ENCODE results near the gene MIPOL1. TPM values are rescaled to one million over a fixed set of nuclear protein-coding genes. Genes with fewer than 3 reads are reported as not detected.

Gene MIPOL1
- total RNA-seq, 1 experiment from 2014 or later: 15.4 TPM

- no peaks in the 10 kb centered on the region for H3K4me1 ChIP-seq (ENCODE audit: control insufficient read depth in 1 of 2, insufficient read depth in 2 of 2, low read length in 2 of 2)
- H3K9ac ChIP-seq (ENCODE audit: low read length): no peak overlapping the region
- ChIA-PET CTCF (no interaction called here), POLR2A (no interaction called here), RAD21 (ENCODE audit: low non-redundant PET in 1 of 2, low total read pairs in 2 of 2, uncharacterized antibody in 2 of 2, unreplicated experiment in 2 of 2) (no interaction called here)
- no peaks in the 10 kb centered on the region for H3K9me3 ChIP-seq (ENCODE audit: control insufficient read depth in 1 of 2, insufficient read depth in 1 of 2, low read depth in 1 of 2, low read length in 2 of 2)
- H3K27ac ChIP-seq (ENCODE audit: low read depth, low read length): no peak overlapping the region
- no peaks in the 10 kb centered on the region for H3K9me2 ChIP-seq (ENCODE audit: insufficient read depth)
- ATAC-seq (no peak), DNase-seq (ENCODE audit: low read depth, low spot score) (no peak)
- TF ChIP-seq ZFX (IDR thresholded peaks at IDR 0.05) (no peak), EGR1 (IDR thresholded peaks at IDR 0.05; ENCODE audit: low read depth) (no peak), YY1 (IDR thresholded peaks at IDR 0.05; ENCODE audit: extremely low read depth, insufficient replicate concordance, low read depth, low read length) (no peak), EZH2 (IDR thresholded peaks at IDR 0.05) (no peak), FOSL1 (IDR thresholded peaks at IDR 0.05; ENCODE audit: low read depth) (no peak), JUND (IDR thresholded peaks at IDR 0.05) (no peak), SP1 (IDR thresholded peaks at IDR 0.05; ENCODE audit: low read depth) (no peak), TCF7L2 (IDR thresholded peaks at IDR 0.05; ENCODE audit: borderline replicate concordance, extremely low read depth, insufficient read depth, insufficient read length) (no peak), CBX3 (IDR thresholded peaks at IDR 0.05; ENCODE audit: low read depth) (no peak), SIN3A (IDR thresholded peaks at IDR 0.05; ENCODE audit: low read depth) (no peak)
- TF ChIP-seq, protein P1, sequence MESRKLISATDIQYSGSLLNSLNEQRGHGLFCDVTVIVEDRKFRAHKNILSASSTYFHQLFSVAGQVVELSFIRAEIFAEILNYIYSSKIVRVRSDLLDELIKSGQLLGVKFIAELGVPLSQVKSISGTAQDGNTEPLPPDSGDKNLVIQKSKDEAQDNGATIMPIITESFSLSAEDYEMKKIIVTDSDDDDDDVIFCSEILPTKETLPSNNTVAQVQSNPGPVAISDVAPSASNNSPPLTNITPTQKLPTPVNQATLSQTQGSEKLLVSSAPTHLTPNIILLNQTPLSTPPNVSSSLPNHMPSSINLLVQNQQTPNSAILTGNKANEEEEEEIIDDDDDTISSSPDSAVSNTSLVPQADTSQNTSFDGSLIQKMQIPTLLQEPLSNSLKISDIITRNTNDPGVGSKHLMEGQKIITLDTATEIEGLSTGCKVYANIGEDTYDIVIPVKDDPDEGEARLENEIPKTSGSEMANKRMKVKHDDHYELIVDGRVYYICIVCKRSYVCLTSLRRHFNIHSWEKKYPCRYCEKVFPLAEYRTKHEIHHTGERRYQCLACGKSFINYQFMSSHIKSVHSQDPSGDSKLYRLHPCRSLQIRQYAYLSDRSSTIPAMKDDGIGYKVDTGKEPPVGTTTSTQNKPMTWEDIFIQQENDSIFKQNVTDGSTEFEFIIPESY (IDR thresholded peaks at IDR 0.05; ENCODE audit: extremely low read depth, insufficient replicate concordance, low read length): no peak
- TF ChIP-seq, protein P2, sequence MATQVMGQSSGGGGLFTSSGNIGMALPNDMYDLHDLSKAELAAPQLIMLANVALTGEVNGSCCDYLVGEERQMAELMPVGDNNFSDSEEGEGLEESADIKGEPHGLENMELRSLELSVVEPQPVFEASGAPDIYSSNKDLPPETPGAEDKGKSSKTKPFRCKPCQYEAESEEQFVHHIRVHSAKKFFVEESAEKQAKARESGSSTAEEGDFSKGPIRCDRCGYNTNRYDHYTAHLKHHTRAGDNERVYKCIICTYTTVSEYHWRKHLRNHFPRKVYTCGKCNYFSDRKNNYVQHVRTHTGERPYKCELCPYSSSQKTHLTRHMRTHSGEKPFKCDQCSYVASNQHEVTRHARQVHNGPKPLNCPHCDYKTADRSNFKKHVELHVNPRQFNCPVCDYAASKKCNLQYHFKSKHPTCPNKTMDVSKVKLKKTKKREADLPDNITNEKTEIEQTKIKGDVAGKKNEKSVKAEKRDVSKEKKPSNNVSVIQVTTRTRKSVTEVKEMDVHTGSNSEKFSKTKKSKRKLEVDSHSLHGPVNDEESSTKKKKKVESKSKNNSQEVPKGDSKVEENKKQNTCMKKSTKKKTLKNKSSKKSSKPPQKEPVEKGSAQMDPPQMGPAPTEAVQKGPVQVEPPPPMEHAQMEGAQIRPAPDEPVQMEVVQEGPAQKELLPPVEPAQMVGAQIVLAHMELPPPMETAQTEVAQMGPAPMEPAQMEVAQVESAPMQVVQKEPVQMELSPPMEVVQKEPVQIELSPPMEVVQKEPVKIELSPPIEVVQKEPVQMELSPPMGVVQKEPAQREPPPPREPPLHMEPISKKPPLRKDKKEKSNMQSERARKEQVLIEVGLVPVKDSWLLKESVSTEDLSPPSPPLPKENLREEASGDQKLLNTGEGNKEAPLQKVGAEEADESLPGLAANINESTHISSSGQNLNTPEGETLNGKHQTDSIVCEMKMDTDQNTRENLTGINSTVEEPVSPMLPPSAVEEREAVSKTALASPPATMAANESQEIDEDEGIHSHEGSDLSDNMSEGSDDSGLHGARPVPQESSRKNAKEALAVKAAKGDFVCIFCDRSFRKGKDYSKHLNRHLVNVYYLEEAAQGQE (IDR thresholded peaks at IDR 0.05; ENCODE audit: low read depth): no peak
- intact Hi-C loops (cut with micrococcal nuclease): no loop called here
- H3K36me3 ChIP-seq (ENCODE audit: control insufficient read depth in 1 of 2, insufficient read depth in 2 of 2, low read length in 2 of 2): no peaks in the 10 kb centered on the region
- no peaks in the 10 kb centered on the region for H3K27me3 ChIP-seq (ENCODE audit: insufficient read depth, low read length)
- no peak overlapping the region for H3K4me2 ChIP-seq (ENCODE audit: low read length)
- no peak overlapping the region for H2AFZ ChIP-seq (ENCODE audit: low read depth, low read length, poor library complexity, severe bottlenecking)
- H4K20me1 ChIP-seq (ENCODE audit: insufficient read depth): no peaks in the 10 kb centered on the region
- no peaks in the 10 kb centered on the region for H3K79me2 ChIP-seq (ENCODE audit: insufficient read depth, low read length)
- no peak overlapping the region for H3K4me3 ChIP-seq (replicated peaks in 1 of 2; ENCODE audit: low read depth in 1 of 2, low read length in 2 of 2)
- BruUV-seq (replicated peaks): no TSS peak
These were observed 215.3 kb downstream of the MIPOL1 start for GRCh38 chr14:37413050-37413449.

Data from HCT116 (cell line).